Measurements from ENCODE around the gene ERH. TPM values are rescaled to one million over a fixed set of nuclear protein-coding genes. Genes with fewer than 3 reads are reported as not detected.

The ERH gene
- total RNA-seq, 1 experiment from 2014 or later: 388 TPM

DNA sequence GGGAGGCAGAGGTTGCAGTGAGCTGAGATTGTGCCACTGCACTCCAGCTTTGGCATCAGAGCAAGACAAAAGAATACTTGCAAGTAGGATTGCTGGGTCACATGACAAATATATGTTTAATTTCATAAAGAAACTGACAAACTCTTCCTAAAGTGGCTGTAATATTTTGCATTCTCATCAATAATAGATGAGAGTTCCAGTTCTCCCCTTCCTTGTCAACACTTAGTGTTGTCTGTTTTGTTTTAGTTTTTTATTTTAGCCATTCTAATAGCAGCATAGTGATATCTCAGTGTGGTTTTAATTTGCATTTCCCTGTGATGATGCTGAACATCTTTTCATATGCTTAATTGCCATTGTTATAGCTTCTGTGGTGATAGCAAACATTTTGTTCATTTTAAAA lies 31.5 kb upstream of the ERH start:
- Mint-ChIP-seq H3K36me3 (ENCODE audit: insufficient read depth, unreplicated experiment) (peaks cover 28% of the 10 kb centered on the region), H3K4me1 (ENCODE audit: low read depth, unreplicated experiment) (no peaks in the 10 kb centered on the region), H3K27me3 (ENCODE audit: insufficient read depth, unreplicated experiment) (no peaks in the 10 kb centered on the region), H3K9me3 (ENCODE audit: unreplicated experiment) (no peaks in the 10 kb centered on the region), H3K4me3 (ENCODE audit: unreplicated experiment) (no peak overlapping the region), H3K27ac (ENCODE audit: unreplicated experiment) (no peak overlapping the region)
- intact Hi-C loops (cut with micrococcal nuclease; ENCODE audit: unreplicated experiment): no loop called here
- H3K9me3 ChIP-seq: no peaks in the 10 kb centered on the region
- BruUV-seq (replicated peaks): no TSS peak
- H3K4me3 ChIP-seq (ENCODE audit: low read depth, low read length): no peak overlapping the region
- no peaks in the 10 kb centered on the region for H3K4me1 ChIP-seq
- H3K36me3 ChIP-seq (ENCODE audit: control insufficient read depth, insufficient read depth, low read length): peaks cover 2% of the 10 kb centered on the region; the same call in 1 of the 2 replicates
- DNase-seq: no peak
- CTCF ChIA-PET: no interaction called here
- H3K27me3 ChIP-seq (replicated peaks; ENCODE audit: control insufficient read depth, insufficient read depth, low read length): no peaks in the 10 kb centered on the region
- POLR2A ChIA-PET: no interaction called here
- TF ChIP-seq, protein P1, sequence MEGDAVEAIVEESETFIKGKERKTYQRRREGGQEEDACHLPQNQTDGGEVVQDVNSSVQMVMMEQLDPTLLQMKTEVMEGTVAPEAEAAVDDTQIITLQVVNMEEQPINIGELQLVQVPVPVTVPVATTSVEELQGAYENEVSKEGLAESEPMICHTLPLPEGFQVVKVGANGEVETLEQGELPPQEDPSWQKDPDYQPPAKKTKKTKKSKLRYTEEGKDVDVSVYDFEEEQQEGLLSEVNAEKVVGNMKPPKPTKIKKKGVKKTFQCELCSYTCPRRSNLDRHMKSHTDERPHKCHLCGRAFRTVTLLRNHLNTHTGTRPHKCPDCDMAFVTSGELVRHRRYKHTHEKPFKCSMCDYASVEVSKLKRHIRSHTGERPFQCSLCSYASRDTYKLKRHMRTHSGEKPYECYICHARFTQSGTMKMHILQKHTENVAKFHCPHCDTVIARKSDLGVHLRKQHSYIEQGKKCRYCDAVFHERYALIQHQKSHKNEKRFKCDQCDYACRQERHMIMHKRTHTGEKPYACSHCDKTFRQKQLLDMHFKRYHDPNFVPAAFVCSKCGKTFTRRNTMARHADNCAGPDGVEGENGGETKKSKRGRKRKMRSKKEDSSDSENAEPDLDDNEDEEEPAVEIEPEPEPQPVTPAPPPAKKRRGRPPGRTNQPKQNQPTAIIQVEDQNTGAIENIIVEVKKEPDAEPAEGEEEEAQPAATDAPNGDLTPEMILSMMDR (IDR thresholded peaks at IDR 0.05; ENCODE audit: insufficient read depth in 1 of 2, low read depth in 1 of 2, low read length in 1 of 2, severe bottlenecking in 1 of 2, unreplicated experiment in 1 of 2): no peak

DNA sequence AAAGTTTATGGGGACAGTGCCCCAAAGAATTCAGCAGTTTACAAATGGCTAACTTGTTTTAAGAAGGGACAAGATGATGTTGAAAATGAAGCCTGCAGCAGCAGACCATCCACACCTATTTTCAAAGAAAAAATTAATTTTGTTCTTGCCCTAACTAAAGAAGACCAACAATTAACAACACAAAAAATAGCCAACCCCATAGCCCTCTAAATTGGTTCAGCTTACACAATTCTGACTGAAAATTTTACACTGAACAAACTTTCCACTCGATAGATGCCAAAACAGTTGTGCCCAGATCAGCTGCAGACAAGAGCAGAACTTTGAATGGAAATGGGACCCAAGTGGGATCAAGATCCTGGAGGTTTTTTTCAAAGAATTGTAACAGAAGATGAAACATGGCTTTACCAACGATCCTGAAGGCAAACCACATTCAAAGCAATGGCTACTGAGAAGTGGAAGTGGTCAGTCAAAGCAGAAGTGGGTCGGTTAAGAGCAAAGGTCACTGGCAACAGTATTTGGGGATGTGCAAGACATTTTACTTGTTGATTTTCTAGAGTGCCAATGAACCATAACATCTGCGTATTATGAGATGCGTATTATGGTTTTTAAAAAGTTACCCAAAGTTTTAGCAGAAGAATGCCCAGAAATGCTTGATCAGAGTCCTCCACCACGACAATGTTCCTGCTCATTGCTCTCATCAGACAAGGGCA lies 30.3 kb upstream of the ERH start:
- BruUV-seq (replicated peaks): no TSS peak
- DNase-seq: no peak
- TF ChIP-seq, protein P1 (IDR thresholded peaks at IDR 0.05; ENCODE audit: insufficient read depth in 1 of 2, low read depth in 1 of 2, low read length in 1 of 2, severe bottlenecking in 1 of 2, unreplicated experiment in 1 of 2): no peak
- Mint-ChIP-seq H3K4me3 (ENCODE audit: unreplicated experiment) (no peak overlapping the region), H3K27me3 (ENCODE audit: insufficient read depth, unreplicated experiment) (no peaks in the 10 kb centered on the region), H3K4me1 (ENCODE audit: low read depth, unreplicated experiment) (no peaks in the 10 kb centered on the region), H3K9me3 (ENCODE audit: unreplicated experiment) (no peaks in the 10 kb centered on the region), H3K36me3 (ENCODE audit: insufficient read depth, unreplicated experiment) (peaks cover 35% of the 10 kb centered on the region), H3K27ac (ENCODE audit: unreplicated experiment) (no peak overlapping the region)
- Histone ChIP-seq H3K36me3 (ENCODE audit: control insufficient read depth, insufficient read depth, low read length) (peaks cover 2% of the 10 kb centered on the region; the same call in 1 of the 2 replicates), H3K4me3 (ENCODE audit: low read depth, low read length) (no peak overlapping the region), H3K27me3 (replicated peaks; ENCODE audit: control insufficient read depth, insufficient read depth, low read length) (no peaks in the 10 kb centered on the region), H3K4me1 (no peaks in the 10 kb centered on the region), H3K9me3 (no peaks in the 10 kb centered on the region)
- intact Hi-C loops (cut with micrococcal nuclease; ENCODE audit: unreplicated experiment): no loop called here
- POLR2A ChIA-PET: no interaction called here
- CTCF ChIA-PET: no interaction called here

DNA sequence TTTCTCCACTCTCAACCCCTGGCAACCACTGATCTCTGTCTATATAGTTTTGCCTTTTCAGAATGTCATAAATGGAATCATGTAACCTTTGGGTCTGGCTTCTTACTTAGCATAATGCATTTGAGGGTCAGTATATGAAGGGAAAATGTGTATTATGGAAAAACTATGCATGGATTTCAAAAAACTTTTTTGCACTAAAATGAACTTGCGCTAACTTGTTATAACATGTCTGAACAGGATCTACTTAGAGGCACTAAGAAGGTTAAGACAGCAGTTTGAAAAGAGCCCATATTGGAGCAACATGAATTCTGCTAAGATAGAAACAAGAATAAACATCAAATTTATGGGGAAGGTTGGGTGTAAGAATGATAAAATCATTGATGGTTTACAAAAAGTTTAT lies 29.5 kb upstream of the ERH start:
- intact Hi-C loops (cut with micrococcal nuclease; ENCODE audit: unreplicated experiment): no loop called here

More for the DNA sequence above, 29.5 kb upstream of the ERH start:
- Histone ChIP-seq H3K9me3 (no peaks in the 10 kb centered on the region), H3K27me3 (replicated peaks; ENCODE audit: control insufficient read depth, insufficient read depth, low read length) (no peaks in the 10 kb centered on the region), H3K4me3 (ENCODE audit: low read depth, low read length) (no peak overlapping the region), H3K4me1 (no peaks in the 10 kb centered on the region), H3K36me3 (ENCODE audit: control insufficient read depth, insufficient read depth, low read length) (peaks cover 2% of the 10 kb centered on the region; the same call in 1 of the 2 replicates)
- no peaks in the 10 kb centered on the region for H3K27me3 Mint-ChIP-seq (ENCODE audit: insufficient read depth, unreplicated experiment)
- ChIA-PET CTCF (interaction anchor here (0.6 kb wide), 1 partner anchor 218 kb away, joined by 4 read pairs; no protein-coding TSS in a partner anchor), POLR2A (no interaction called here)
- H3K9me3 Mint-ChIP-seq (ENCODE audit: unreplicated experiment): no peaks in the 10 kb centered on the region
- BruUV-seq (replicated peaks): no TSS peak
- H3K4me1 Mint-ChIP-seq (ENCODE audit: low read depth, unreplicated experiment): no peaks in the 10 kb centered on the region
- DNase-seq: no peak
- no peak overlapping the region for H3K4me3 Mint-ChIP-seq (ENCODE audit: unreplicated experiment)
- TF ChIP-seq, protein P1 (IDR thresholded peaks at IDR 0.05; ENCODE audit: insufficient read depth in 1 of 2, low read depth in 1 of 2, low read length in 1 of 2, severe bottlenecking in 1 of 2, unreplicated experiment in 1 of 2): no peak
- H3K27ac Mint-ChIP-seq (ENCODE audit: unreplicated experiment): no peak overlapping the region
- peaks cover 35% of the 10 kb centered on the region for H3K36me3 Mint-ChIP-seq (ENCODE audit: insufficient read depth, unreplicated experiment)

Data from Caco-2 (cell line).